Endothelial cell of umbilical vein (primary cell): Measurements from ENCODE around the gene CC2D1A. TPM values are rescaled to one million over a fixed set of nuclear protein-coding genes. Genes with fewer than 3 reads are reported as not detected.

Source experiments
- BruUV-seq: library from RNA; stranded (reverse); fragments of 400-500 nt; replicated peaks from 2 replicates; lab custom pipeline; 2021; lab: Mats Ljungman, UMichigan
- CTCF ChIA-PET: fragments of 300-600, 350-600 bp; sonication (Branson Sonifier 250); formaldehyde crosslinking; loops from one replicate; lab custom pipeline; 2021; ENCODE audit warnings: antibody characterized with exemption, inconsistent platforms; lab: Charles Lee
- POLR2A ChIA-PET: fragments of 300-600, 350-600 bp; sonication (Branson Sonifier 250); formaldehyde crosslinking; loops from one replicate; lab custom pipeline; 2021; ENCODE audit warnings: antibody characterized with exemption, inconsistent platforms; lab: Charles Lee
- DNase-seq: peaks from one replicate; pipeline ENCODE4 v3.0.0-alpha.2; 2011; ENCODE audit warnings: low read depth, low spot score
- FAIRE-seq: peaks from 2 replicates; lab custom pipeline; 2011; peaks lifted over from hg19 to GRCh38; lab: Jason Lieb, UNC
- H2AFZ ChIP-seq: 2 replicates; pipeline ENCODE4 v1.6.0; 2012; ENCODE audit warnings: low read depth, low read length, control low read depth, inconsistent platforms
- H3K27ac ChIP-seq: 2 replicates; pipeline ENCODE4 v1.5.1; 2011; ENCODE audit warnings: low read depth, mild to moderate bottlenecking, control low read depth, low read length, moderate library complexity; ENCODE audit not compliant: insufficient read depth
- H3K27me3 ChIP-seq, 2 experiments: 2 replicates each; pipeline versions ENCODE4 v1.6.0 to v1.6.1; 2011; ENCODE audit warnings: low read length in 2 of 2, mixed read lengths in 1 of 2; ENCODE audit not compliant: control insufficient read depth in 2 of 2, insufficient read depth in 2 of 2
- H3K36me3 ChIP-seq, 2 experiments: 2 replicates in 1 of 2; 3 replicates in 1 of 2; pipeline ENCODE4 v1.5.1; 2011; ENCODE audit warnings: low read length in 2 of 2, mild to moderate bottlenecking in 1 of 2, moderate library complexity in 1 of 2; ENCODE audit not compliant: control insufficient read depth in 2 of 2, insufficient read depth in 2 of 2; ENCODE audit errors: extremely low read depth in 1 of 2
- H3K4me1 ChIP-seq: 3 replicates; pipeline ENCODE4 v1.5.1; 2011; ENCODE audit warnings: mild to moderate bottlenecking, low read length; ENCODE audit not compliant: control insufficient read depth, insufficient read depth; ENCODE audit errors: extremely low read depth
- H3K4me2 ChIP-seq: 2 replicates; pipeline ENCODE4 v1.6.1; 2011; ENCODE audit warnings: low read length, control low read depth, mixed read lengths; ENCODE audit not compliant: insufficient read depth
- H3K4me3 ChIP-seq, 3 experiments: fragments of 200-600 bp in 1 of 3; sonication (generic), shearing (Covaris generic) in 1 of 3; replicated peaks in 1 of 3; 2 replicates each; pipeline ENCODE4 v1.5.1; 2011 to 2016; ENCODE audit warnings: control low read depth in 3 of 3, low read length in 3 of 3, mild to moderate bottlenecking in 2 of 3, inconsistent platforms in 1 of 3, low read depth in 1 of 3, moderate library complexity in 1 of 3; ENCODE audit not compliant: insufficient read depth in 1 of 3
- H3K79me2 ChIP-seq: 2 replicates; pipeline ENCODE4 v1.6.0; 2012; ENCODE audit warnings: low read length, inconsistent platforms; ENCODE audit not compliant: control insufficient read depth, insufficient read depth
- H3K9ac ChIP-seq: replicated peaks from 2 replicates; pipeline ENCODE3; 2011; ENCODE audit warnings: low read length, control low read depth; ENCODE audit not compliant: insufficient read depth; ENCODE audit errors: extremely low read depth
- H3K9me1 ChIP-seq: replicated peaks from 3 replicates; pipeline ENCODE4 v1.6.0; 2011; ENCODE audit warnings: mild to moderate bottlenecking, low read length; ENCODE audit not compliant: control insufficient read depth, insufficient read depth; ENCODE audit errors: extremely low read depth
- H3K9me3 ChIP-seq: replicated peaks from 2 replicates; pipeline ENCODE4 v1.5.1; 2012; ENCODE audit warnings: low read length, inconsistent platforms; ENCODE audit not compliant: control insufficient read depth, insufficient read depth
- H4K20me1 ChIP-seq: replicated peaks from 2 replicates; pipeline ENCODE3; 2011; ENCODE audit warnings: mild to moderate bottlenecking, low read length; ENCODE audit not compliant: control insufficient read depth, insufficient read depth; ENCODE audit errors: extremely low read depth
- EZH2 ChIP-seq: IDR thresholded peaks from 2 replicates; pipeline ENCODE4 v1.6.1; 2012; ENCODE audit warnings: borderline replicate concordance, low read depth, mild to moderate bottlenecking, moderate library complexity, low read length, inconsistent platforms; ENCODE audit not compliant: severe bottlenecking
- FOS ChIP-seq: IDR thresholded peaks from 2 replicates; pipeline ENCODE4 v1.6.1; 2011; ENCODE audit warnings: mild to moderate bottlenecking, low read length, moderate library complexity, borderline replicate concordance; ENCODE audit not compliant: insufficient read depth
- GATA2 ChIP-seq: IDR thresholded peaks from 2 replicates; pipeline ENCODE4 v1.7.0; 2011; ENCODE audit warnings: low read depth, mild to moderate bottlenecking, moderate library complexity, mixed read lengths, low read length; ENCODE audit not compliant: insufficient read length, insufficient read depth
- JUN ChIP-seq: IDR thresholded peaks from 2 replicates; pipeline ENCODE4 v1.6.1; 2011; ENCODE audit warnings: borderline replicate concordance, low read depth; ENCODE audit not compliant: insufficient read length, insufficient read depth
- MYC ChIP-seq: IDR thresholded peaks from one replicate; pipeline ENCODE4 v1.6.1; 2011; ENCODE audit warnings: mild to moderate bottlenecking, low read depth, low read length
- POLR2A ChIP-seq: IDR thresholded peaks from 2 replicates; pipeline ENCODE4 v1.6.1; 2012; ENCODE audit warnings: low read depth, mild to moderate bottlenecking, control low read depth, low read length
- POLR2AphosphoS5 ChIP-seq: IDR thresholded peaks from 2 replicates; pipeline ENCODE4 v1.6.1; 2012; ENCODE audit warnings: low read depth, mild to moderate bottlenecking, control low read depth, low read length, moderate library complexity; ENCODE audit not compliant: insufficient read depth
- dilution Hi-C: fragments of 300-500 bp; cut with MboI; formaldehyde crosslinking; loops from one replicate; pipeline ENCODE4 v1.15.0; 2019; ENCODE audit warnings: low sequenced_read_pairs; ENCODE audit not compliant: extremely low pct_ligation_motif_present
- intact Hi-C: fragments of 100-400 bp; cut with micrococcal nuclease; formaldehyde crosslinking; loops from one replicate; pipeline ENCODE4 v1.10.0; 2022
- polyA plus RNA-seq, 4 experiments: library from polyadenylated mRNA; depleted of rRNA in 3 of 4; stranded (reverse) in 3 of 4; unstranded in 1 of 4; fragments of >200 nt; gene quantifications; 2 replicates each; pipeline versions ENCODE4 v1.2.1 to v1.2.3, GENCODE V29; 2011 to 2012; ENCODE audit warnings: missing spikeins in 1 of 4
- total RNA-seq: library from RNA; stranded (reverse); gene quantifications from 2 replicates; pipeline ENCODE4 v1.2.3, GENCODE V29; 2021
- TF ChIP-seq, protein P1 (sequence below), 2 donors: IDR thresholded peaks; 1 replicate in 1 of 2; 2 replicates in 1 of 2; pipeline ENCODE4 v1.5.1; 2011; ENCODE audit warnings: low read length in 2 of 2, mild to moderate bottlenecking in 2 of 2, moderate library complexity in 2 of 2, control low read depth in 1 of 2, inconsistent platforms in 1 of 2, low read depth in 1 of 2; ENCODE audit not compliant: insufficient read depth in 1 of 2; ENCODE audit errors: extremely low read depth in 1 of 2
- TF ChIP-seq, protein P2 (sequence below): IDR thresholded peaks from 2 replicates; pipeline ENCODE4 v1.6.1; 2011; ENCODE audit not compliant: insufficient read depth, insufficient read length

CC2D1A gene
- total and polyA plus RNA-seq, 2 donors (not counting 3 experiments of a cell fraction or from before 2014, with no cell fraction given), result 13.6 to 33.7 TPM

DNA sequence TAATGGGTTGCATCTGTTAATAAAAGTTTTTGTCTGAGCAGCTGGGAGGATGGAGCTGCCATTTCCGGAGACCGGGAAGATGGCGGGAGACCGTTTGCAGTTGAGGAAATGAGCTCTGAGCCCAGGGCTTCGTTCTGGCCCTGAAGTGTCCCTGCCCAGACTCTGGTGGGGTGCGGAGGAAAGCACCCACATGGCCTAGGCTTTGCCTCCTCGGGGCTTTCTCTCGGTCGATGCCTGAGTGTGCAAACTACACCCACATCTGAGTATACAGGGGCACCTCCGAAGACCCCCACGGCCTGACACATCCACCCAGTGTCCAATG lies 44.6 kb upstream of the CC2D1A start:
- TF ChIP-seq JUN, result no peak
- no peak for TF ChIP-seq GATA2
- TF ChIP-seq, protein P1, sequence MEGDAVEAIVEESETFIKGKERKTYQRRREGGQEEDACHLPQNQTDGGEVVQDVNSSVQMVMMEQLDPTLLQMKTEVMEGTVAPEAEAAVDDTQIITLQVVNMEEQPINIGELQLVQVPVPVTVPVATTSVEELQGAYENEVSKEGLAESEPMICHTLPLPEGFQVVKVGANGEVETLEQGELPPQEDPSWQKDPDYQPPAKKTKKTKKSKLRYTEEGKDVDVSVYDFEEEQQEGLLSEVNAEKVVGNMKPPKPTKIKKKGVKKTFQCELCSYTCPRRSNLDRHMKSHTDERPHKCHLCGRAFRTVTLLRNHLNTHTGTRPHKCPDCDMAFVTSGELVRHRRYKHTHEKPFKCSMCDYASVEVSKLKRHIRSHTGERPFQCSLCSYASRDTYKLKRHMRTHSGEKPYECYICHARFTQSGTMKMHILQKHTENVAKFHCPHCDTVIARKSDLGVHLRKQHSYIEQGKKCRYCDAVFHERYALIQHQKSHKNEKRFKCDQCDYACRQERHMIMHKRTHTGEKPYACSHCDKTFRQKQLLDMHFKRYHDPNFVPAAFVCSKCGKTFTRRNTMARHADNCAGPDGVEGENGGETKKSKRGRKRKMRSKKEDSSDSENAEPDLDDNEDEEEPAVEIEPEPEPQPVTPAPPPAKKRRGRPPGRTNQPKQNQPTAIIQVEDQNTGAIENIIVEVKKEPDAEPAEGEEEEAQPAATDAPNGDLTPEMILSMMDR (IDR thresholded peaks at IDR 0.05; ENCODE audit: extremely low read depth in 1 of 2, insufficient read depth in 1 of 2, low read depth in 1 of 2, low read length in 2 of 2), result no peak
- no peak for TF ChIP-seq MYC
- TF ChIP-seq, protein P2, sequence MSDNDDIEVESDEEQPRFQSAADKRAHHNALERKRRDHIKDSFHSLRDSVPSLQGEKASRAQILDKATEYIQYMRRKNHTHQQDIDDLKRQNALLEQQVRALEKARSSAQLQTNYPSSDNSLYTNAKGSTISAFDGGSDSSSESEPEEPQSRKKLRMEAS, result no peak
- no peak for TF ChIP-seq POLR2A
- TF ChIP-seq EZH2, result no peak
- TF ChIP-seq POLR2AphosphoS5, result no peak
- TF ChIP-seq FOS, result no peak
- DNase-seq, result peak; percentile 25
- Histone ChIP-seq H2AFZ (peak overlapping the region; percentile 77), H3K27ac (peak overlapping the region; percentile 99), H3K4me3 (no peak overlapping the region), H4K20me1 (no peaks in the 10 kb centered on the region), H3K4me1 (peaks cover 16% of the 10 kb centered on the region), H3K9ac (peak overlapping the region; percentile 87), H3K27me3 (no peaks in the 10 kb centered on the region), H3K79me2 (no peaks in the 10 kb centered on the region), H3K9me1 (no peaks in the 10 kb centered on the region), H3K4me2 (peak overlapping the region; percentile 89), H3K9me3 (no peaks in the 10 kb centered on the region), H3K36me3 (no peaks in the 10 kb centered on the region)
- ChIA-PET POLR2A (interaction anchor here (1.2 to 2.0 kb wide), 3 partner anchors 21 to 34 kb away, joined by 3 to 25 read pairs (median 16); no protein-coding TSS in a partner anchor), CTCF (interaction anchor here (1.0 to 6.1 kb wide), 13 partner anchors 9 to 211 kb away, joined by 3 to 77 read pairs (median 16); partner anchors contain the start of genes C19orf53, MISP3 and ZSWIM4)
- BruUV-seq, result no TSS peak
- dilution Hi-C loops, result no loop called here
- intact Hi-C loops, result no loop called here
- peak; percentile 63 for FAIRE-seq
